ENCODE results near the gene ANXA8.
"Not testable (repeated sequence)": the region's sequence is repeated elsewhere in the genome, so short reads cannot be mapped to it uniquely, and the experiment has no call there.

The ANXA8 gene

DNA sequence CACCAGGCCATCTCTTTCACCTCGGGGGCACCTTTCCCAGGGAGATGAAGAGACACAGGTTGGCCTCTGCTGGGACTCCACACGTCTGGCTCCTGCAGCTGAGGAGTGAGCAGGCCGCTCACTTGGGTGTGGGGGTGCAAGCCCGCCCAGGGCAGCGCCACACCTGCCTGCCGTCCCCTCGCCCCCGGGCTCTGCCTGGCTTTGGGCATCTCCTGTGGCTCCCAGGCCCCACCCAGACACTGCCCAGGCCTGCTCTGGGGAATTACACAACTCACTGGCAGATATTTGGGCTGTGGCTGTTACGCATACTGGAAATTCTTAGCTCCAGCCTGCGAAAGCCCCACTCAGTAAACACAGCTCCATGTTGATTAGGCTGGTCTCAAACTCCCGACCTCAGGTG is at the start of gene ANXA8:
Gene ANXA8, minus strand, starts transcription at position 193 of the 400 bp plus-strand sequence. Its CDS starts 182 bp downstream, at position 11.
- DNase-seq (ENCODE audit: low spot score), result not testable (repeated sequence)

GRCh38 chr10:47523475-47523874 is 39.6 kb upstream of the ANXA8 start, which contains the start of gene AGAP9:
AGAP9 (minus strand) TSS chr10:47523638; CDS start chr10:47523526, 112 bp downstream.
- not testable (repeated sequence) for DNase-seq (ENCODE audit: low spot score)

DNA sequence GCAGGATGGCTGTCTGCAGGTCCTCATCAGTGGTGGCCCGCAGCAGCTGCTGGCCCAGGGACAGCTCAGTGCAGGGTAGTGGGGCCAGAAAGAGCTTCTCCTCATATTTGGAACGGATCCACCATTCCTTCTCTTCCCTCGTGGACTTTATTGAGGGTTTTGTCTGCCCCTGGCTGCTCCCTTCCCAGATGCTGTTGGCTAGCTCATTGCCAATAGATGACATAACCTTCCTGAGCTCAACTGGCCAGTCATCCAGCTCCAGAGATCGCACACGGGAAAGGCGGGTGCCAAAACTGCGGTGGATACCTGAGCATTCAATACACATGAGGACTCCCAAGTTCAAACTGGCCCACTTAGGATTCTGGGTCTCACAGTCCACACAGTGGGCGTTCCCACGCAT is 18.4 kb upstream of the ANXA8 start:
- not testable (repeated sequence) for DNase-seq (ENCODE audit: low spot score)

DNA sequence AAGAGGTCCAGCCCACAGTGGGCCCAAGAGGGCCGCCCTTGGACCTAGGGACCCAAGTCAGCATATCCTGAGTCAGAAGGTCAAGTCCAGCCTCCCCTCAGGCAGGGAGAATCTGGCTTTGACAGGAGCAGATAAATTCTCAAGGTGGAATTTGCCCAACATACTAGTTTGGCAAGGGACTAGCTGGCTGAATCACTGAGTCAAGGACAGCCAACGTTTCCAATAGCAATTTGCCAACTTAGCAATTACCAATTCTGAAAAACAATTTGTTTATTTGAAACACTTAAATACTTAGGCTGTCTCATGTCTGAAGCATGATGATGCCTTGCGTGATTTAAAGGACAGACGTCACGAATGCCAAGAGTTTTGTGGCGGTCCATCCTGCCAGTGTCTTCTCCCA is 10.3 kb upstream of the ANXA8 start:
- not testable (repeated sequence) for DNase-seq (ENCODE audit: low spot score)

DNA sequence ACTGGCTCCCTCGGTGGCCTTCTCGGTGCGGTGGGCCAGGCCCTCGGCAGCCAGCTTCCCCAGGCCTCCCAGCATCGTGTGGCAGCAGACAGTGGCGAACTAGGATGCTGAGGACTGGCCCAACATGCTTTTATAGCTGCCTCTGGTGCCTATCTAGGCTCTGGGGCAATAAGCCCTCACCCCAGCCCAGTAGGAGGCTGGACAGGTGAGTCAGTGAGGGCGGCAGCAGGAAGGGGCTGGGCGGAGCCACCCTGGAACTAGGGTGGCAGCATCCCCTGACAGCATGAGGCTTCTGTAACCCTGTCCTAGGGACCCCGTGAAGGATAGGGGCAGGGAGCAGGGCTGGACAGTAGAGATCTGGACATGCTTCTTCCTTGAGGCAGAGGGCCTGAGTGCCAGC is 7.7 kb upstream of the ANXA8 start, which contains the start of gene FAM25G:
Gene FAM25G, minus strand, starts transcription at position 101 of the 400 bp plus-strand sequence. Its CDS starts 26 bp downstream, at position 75.
- DNase-seq (ENCODE audit: low spot score), result not testable (repeated sequence)

GRCh38 chr10:47489630-47490029 is 5.7 kb upstream of the ANXA8 start:
- DNase-seq (ENCODE audit: low spot score), result not testable (repeated sequence)

DNA sequence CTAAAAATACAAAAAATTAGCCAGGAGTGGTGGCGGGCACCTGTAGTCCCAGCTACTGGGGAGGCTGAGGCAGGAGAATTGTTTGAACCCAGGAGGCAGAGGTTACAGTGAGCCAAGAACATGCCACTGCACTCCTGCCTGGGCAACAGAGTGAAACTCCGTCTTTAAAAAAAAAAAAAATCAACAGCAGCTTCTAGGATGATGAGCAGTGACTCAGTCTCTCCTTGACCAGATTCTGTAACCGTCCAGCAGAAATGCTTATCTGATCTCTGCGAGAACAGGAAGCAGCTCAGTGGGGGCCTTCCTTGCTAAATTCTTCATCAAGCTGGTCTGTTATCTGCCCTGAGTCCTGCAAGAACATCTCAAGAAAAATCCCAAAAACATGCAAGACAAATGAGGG is 2.0 kb upstream of the ANXA8 start:
- not testable (repeated sequence) for DNase-seq (ENCODE audit: low spot score)

- DNase-seq (ENCODE audit: low spot score), result not testable (repeated sequence)
Observed at GRCh38 chr10:47484786-47485185, 871 bp upstream of the ANXA8 start.

DNA sequence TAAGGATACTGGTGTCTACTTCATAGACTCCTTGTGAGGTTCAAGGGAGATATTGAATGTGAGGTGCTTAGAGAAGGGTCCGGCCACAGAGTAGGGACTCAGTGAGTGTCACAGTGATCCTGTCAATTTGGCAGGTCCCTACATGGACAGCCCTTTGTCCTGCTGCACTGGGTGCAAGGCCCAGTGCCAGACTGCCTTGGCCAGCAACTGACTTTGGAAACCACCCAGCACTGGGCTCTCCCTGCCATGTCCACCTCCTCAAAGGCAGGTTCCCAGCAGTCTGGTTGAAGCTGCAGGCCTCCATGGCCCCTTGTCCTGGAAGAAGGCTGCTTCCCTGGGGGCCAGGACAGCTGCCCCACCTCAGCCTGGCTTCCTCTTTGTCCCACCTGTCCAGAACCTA is 1.5 kb downstream of the ANXA8 start:
- DNase-seq (ENCODE audit: low spot score), result not testable (repeated sequence)

DNA sequence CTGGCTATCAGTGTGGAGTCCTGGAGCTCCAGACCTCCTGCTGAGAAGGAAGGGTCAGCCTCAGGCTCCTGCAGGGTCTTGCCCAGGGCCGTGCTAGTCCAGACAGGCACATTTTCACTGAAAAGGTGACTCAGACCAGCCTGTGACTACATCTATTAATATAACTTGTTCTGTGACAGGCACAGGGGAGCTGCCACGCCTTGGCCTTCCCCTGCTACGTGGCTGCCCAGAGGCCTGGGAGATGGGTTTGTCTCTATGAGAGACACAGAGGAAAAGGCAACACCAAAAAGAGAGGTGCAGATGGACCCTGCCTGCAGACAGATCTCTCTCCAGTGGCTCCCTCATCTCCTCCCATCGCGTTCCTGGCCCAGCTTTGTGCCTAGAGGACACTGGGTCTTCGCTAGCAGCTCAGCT is 2.1 kb downstream of the ANXA8 start:
- DNase-seq (ENCODE audit: low spot score), result not testable (repeated sequence)

DNA sequence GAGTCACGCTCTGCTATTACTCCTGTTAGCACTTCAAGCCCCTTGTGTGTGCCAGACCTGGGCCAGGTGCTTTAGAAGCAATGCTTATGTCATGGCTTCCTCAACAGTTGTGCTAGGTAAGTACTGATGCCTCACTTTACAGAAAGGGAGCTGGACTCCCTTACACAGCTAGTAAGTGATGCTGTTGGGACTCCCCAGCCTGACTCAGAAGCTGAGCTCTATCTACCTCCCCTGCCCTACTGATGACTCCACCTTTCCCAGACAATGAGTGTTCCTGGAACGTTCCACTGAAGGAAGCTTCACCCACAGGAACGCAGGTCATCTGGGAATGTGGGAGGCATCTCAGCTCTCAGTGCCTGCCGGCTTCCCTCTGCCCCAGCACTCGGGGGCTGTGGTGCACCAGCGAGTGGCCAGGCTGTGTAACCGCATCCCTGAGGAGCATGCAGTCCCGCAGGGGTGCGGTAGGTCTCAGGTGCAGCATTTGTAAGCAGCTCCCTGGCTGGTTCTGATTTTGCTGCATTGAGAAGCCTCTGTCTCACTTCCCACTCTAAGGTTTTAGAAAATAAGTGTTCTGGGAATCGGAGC is 2.6 kb downstream of the ANXA8 start:
- not testable (repeated sequence) for DNase-seq (ENCODE audit: low spot score)

DNA sequence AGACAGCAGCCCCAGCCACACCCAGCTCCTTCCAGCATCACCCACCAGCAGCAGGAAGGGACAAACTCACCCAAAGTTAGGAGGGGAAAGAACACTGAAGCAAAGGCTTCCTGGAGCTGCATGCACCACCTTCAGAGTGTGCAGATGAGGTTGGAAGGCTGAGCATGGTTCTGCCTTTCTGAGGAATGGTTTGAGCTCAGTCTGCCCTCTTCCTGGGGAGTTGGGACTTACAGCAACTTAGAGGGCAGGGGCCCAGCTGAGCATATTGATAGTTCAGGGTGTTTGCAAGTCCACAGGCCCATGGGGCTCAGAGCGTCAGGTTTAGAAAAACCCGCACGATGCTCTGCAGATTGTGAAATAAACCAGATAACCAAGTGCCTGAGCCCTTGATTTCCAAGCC is 3.8 kb downstream of the ANXA8 start:
- DNase-seq (ENCODE audit: low spot score), result not testable (repeated sequence)

- not testable (repeated sequence) for DNase-seq (ENCODE audit: low spot score)
Observed at GRCh38 chr10:47478114-47478513, 5.8 kb downstream of the ANXA8 start.

GRCh38 chr10:47477078-47477477 is 6.8 kb downstream of the ANXA8 start:
- DNase-seq (ENCODE audit: low spot score), result not testable (repeated sequence)

DNA sequence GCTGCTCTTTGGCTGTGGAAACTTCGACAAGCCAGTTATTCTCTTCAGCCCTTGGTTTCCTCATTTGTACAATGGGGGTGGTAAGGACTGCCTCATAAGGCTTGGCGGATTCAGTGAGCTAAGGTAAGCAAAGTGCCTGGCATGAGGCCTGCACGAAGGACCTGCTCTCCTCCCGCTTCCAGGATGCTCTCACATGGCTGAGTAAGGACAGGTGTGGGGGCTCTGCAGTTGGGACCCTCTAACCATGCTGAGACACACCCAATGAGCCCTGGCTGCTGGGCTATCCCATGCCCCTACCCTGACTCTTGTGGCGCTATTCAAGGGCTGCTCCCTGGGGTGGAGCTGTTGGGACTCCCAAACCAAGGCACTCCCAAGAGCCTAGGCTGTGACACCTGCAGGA is 8.8 kb downstream of the ANXA8 start:
- DNase-seq (ENCODE audit: low spot score), result not testable (repeated sequence)

DNA sequence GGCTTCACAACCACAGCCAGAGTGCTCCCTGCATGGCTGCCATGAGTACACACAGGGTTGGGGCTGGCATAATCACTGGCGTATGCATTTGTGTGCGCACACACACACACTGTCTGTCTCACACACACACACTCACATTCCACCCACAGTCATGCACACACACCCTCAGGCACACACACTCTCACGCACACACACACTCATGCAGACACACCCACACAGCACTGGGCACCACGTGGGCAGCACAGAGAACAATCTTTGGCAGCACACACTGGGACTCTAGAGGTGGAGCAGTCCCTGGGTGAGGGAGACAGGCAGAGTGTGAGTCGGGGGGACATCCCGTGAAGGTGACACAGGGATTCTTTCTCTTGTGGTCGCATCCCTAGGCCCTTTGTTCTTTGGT is 10.4 kb downstream of the ANXA8 start:
- DNase-seq (ENCODE audit: low spot score), result not testable (repeated sequence)

DNA sequence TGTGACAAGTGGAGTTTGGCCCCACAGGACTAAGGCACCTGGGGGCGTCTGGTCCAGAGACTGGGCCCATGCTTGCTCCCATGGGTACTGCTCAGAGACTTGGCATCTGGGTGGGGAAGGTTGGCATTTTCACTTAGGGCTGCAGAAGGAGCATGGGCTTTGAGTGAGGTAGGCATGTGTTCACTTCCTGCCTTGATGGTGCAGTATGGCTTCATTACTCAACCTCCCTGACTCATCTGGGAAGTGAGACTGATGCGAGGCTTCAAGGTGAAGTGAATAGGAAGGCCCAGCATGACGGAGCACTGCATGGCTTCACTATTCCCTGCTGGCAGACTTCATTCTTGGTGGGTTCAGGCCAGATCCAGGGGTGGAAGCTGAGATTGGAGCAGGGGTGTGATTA is 11.3 kb downstream of the ANXA8 start:
- DNase-seq (ENCODE audit: low spot score), result not testable (repeated sequence)

DNA sequence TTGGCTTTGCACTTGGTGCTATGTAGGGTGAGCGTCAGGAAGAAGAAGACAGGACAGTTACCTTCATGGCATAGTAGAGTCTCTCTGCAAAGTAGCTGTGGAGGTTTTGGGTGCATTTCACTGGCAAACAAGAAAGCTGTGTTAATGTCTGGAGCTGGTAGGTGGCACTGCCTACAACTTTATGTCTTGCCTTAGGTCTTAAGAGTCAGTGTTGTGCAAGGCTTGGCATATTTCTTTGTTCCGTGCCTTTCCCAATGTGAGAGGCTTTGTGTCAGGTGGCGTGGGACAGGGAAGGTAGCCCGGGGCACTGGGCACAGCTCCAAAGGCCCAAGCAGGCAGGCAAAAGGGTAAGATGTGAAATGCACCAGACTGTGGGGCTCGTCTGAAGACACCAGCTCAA is 11.8 kb downstream of the ANXA8 start:
- DNase-seq (ENCODE audit: low spot score), result not testable (repeated sequence)

- DNase-seq (ENCODE audit: low spot score), result not testable (repeated sequence)
Observed at GRCh38 chr10:47468731-47469528, 15.0 kb downstream of the ANXA8 start.

DNA sequence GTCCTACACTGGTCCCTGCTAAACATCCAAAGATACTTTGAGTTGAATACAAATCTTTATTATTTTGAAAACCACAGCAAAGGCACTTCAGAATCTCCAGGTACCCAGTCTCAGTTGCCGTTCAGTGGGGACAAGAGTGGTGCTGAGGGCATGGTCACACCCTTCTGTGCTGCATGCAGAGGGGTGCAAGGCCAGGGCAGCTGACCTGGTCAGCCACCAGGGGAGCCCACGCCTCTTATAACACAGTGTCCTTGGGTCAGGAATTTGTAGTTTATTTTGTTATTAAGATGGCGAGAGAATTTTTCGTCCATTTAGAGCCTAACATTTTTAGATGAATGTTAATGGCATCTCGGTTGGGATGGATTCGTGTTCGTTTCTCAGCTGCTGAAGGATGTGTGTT is 16.0 kb downstream of the ANXA8 start:
- DNase-seq (ENCODE audit: low spot score), result not testable (repeated sequence)

- not testable (repeated sequence) for DNase-seq (ENCODE audit: low spot score)
Observed at GRCh38 chr10:47467458-47467857, 16.5 kb downstream of the ANXA8 start.

- DNase-seq (ENCODE audit: low spot score), result not testable (repeated sequence)
Observed at GRCh38 chr10:47465216-47465917, 18.5 kb downstream of the ANXA8 start.
